ENCODE results near the gene RNF151. TPM values are rescaled to one million over a fixed set of nuclear protein-coding genes. Genes with fewer than 3 reads are reported as not detected.

Gene RNF151
- total RNA-seq, 1 experiment from 2014 or later: not detected

DNA sequence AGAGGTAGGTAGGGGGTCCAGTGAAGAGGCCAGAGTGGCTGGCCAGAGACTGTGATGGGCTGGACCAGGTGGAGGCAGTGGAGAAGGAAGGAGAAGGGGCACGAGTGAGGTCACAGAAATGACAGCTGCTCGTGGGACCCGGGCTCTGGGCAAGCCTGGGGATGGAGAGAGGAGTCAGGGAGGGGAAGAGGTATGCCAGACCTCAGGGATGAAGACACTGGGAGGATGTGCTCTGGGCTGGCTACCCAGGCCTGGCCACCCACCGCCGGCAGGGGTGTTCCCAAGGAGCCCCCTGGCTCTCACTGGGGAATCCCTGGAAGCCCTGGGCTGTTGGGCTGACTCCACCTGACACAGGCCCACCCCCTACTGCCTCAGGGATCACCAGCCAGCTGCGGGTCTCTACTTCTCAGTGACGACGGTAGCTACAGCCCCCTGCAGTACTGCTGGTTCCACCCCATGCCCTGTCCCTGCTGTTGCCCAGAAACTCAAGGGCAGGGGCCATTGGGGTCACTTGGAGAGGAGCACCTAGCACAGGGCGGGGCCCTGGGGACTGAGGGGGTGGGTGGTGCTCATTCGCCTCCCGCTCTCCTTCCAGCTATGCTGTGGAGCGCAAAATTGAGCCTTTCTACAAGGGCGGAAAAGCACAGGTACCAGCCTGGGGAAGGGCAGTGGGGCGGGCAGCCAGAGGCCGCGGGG lies 7.0 kb downstream of the RNF151 start:
- Histone ChIP-seq H3K4me3 (no peak overlapping the region), H3K27ac (no peak overlapping the region)

DNA sequence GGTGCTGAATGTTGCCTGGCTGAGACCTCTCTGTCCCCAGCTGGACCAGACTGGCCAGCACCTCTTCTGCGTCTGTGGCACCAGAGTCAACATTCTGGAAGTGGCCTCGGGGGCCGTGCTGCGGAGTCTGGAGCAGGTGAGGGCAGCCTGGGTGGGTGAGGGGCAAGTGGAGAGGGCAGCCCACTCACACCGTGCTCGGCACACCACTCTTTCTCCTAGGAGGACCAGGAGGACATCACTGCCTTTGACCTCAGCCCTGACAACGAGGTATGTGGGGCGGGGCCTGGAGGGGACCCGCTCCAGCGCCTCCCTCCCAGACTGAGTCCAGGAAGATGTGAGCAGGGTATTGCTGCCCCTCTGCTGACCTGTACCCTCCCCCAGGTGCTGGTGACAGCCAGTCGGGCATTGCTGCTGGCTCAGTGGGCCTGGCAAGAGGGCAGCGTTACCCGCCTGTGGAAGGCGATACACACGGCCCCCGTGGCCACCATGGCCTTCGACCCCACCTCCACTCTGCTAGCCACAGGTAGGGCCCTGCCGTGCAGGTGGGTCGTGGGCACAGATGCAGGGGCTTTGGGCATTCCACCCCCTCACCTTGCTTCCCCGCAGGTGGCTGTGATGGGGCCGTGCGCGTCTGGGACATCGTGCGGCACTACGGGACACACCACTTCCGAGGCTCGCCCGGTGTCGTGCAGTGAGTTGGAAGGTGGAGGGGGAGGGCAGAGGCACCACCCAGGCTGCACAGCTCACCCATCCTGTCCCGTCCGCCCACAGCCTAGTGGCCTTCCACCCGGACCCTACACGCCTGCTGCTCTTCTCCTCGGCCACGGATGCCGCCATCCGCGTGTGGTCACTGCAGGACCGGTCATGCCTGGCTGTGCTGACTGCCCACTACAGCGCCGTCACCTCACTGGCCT lies 7.8 kb downstream of the RNF151 start:
- no peaks in the 10 kb centered on the region for H3K9me3 ChIP-seq (replicated peaks)
- peaks cover 59% of the 10 kb centered on the region for H3K36me3 ChIP-seq
- H3K27me3 ChIP-seq (replicated peaks): no peaks in the 10 kb centered on the region
- H3K27ac ChIP-seq: no peak overlapping the region
- DNase-seq (ENCODE audit: low read depth in 1 of 2, low spot score in 2 of 2): no peak
- peaks cover 16% of the 10 kb centered on the region for H3K4me1 ChIP-seq (replicated peaks)
- no peak overlapping the region for H3K4me3 ChIP-seq

More for the DNA sequence above, 7.0 kb downstream of the RNF151 start:
- Histone ChIP-seq H3K27me3 (replicated peaks) (no peaks in the 10 kb centered on the region), H3K9me3 (replicated peaks) (no peaks in the 10 kb centered on the region), H3K36me3 (peaks cover 51% of the 10 kb centered on the region), H3K4me1 (replicated peaks) (peaks cover 16% of the 10 kb centered on the region)
- no peak for DNase-seq (ENCODE audit: low read depth in 1 of 2, low spot score in 2 of 2)

DNA sequence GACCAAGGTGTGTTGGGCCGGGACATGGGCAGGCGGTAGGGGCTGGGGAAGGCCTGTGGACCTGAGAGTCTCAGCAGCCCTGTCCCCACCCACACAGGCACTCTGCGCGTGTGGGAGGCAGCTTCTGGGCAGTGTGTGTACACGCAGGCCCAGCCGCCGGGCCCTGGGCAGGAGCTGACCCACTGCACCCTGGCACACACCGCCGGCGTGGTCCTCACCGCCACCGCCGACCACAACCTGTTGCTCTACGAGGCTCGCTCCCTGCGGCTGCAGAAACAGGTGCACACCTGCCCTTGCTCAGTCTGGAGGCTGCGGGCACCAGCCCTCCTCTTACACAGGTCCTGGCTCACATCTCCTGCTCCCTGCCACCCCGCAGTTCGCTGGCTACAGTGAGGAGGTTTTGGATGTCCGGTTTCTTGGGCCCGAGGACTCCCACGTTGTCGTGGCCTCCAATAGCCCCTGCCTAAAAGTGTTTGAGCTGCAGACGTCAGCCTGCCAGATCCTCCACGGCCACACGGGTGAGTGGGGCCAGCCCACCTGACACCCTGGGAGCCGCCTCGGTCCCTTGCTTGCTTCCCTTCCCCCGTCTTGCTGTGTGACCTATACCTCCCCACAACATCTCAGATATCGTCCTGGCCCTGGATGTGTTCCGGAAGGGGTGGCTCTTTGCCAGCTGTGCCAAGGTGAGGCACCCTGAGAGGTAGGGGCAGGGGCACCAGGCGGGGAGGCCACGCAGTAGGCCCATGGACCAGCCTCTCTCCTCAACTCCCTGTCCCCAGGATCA lies 9.0 kb downstream of the RNF151 start:
- peaks cover 61% of the 10 kb centered on the region for H3K36me3 ChIP-seq
- H3K4me3 ChIP-seq: no peak overlapping the region
- H3K4me1 ChIP-seq (replicated peaks): peaks cover 16% of the 10 kb centered on the region
- peaks cover 8% of the 10 kb centered on the region for H3K27me3 ChIP-seq (replicated peaks)
- H3K27ac ChIP-seq: no peak overlapping the region
- no peaks in the 10 kb centered on the region for H3K9me3 ChIP-seq (replicated peaks)
- DNase-seq (ENCODE audit: low read depth in 1 of 2, low spot score in 2 of 2): no peak

DNA sequence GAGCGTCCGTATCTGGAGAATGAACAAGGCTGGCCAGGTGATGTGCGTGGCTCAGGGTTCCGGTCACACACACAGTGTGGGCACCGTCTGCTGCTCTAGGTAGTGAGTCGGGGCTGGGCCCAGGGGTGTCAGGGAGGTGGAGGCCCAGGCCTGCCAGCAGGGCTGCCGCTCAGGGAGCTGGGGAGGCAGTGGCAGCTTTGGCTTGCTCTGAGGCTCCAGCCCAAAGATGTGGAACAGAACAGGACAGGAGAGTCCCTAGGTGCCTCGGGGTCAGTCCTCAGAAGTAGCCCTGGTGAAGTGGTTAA lies 9.5 kb downstream of the RNF151 start:
- Histone ChIP-seq H3K9me3 (replicated peaks) (no peaks in the 10 kb centered on the region), H3K4me3 (no peak overlapping the region), H3K4me1 (replicated peaks) (peaks cover 12% of the 10 kb centered on the region), H3K27ac (no peak overlapping the region), H3K27me3 (replicated peaks) (peaks cover 13% of the 10 kb centered on the region), H3K36me3 (peaks cover 61% of the 10 kb centered on the region)
- DNase-seq (ENCODE audit: low read depth in 1 of 2, low spot score in 2 of 2): no peak

DNA sequence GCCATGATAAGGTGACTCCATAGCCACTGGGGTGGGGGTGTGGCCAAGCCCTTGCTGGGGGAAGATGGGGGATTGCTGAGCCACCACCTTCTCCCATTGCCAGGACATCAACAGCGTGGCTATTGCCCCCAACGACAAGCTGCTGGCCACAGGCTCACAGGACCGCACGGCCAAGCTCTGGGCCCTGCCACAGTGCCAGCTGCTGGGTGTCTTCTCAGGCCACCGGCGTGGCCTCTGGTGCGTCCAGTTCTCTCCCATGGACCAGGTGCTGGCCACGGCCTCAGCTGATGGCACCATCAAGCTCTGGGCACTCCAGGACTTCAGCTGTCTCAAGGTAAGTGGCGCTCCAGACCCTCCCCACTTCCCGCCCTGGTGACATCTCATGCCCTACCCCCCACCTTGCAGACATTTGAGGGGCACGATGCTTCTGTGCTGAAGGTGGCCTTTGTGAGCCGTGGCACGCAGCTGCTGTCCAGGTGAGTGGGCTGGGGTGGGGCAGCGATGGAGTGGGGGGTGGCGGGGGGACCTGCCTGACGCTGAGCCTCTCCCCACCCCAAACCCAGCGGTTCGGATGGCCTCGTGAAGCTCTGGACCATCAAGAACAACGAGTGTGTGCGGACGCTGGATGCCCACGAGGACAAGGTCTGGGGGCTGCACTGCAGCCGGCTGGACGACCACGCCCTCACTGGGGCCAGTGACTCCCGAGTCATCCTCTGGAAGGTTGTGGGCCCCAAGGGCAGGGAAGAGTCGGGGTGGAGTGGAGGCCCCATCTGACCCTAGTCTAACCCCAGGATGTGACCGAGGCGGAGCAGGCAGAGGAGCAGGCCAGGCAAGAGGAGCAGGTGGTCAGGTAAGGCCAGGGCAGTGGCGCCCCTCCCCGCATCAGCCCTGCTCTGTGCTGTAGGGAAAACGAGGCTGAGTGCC lies 10.6 kb downstream of the RNF151 start:
- Histone ChIP-seq H3K27ac (no peak overlapping the region), H3K9me3 (replicated peaks) (no peaks in the 10 kb centered on the region), H3K4me1 (replicated peaks) (peaks cover 7% of the 10 kb centered on the region), H3K4me3 (no peak overlapping the region), H3K36me3 (peaks cover 57% of the 10 kb centered on the region), H3K27me3 (replicated peaks) (peaks cover 22% of the 10 kb centered on the region)
- no peak for DNase-seq (ENCODE audit: low read depth in 1 of 2, low spot score in 2 of 2)

DNA sequence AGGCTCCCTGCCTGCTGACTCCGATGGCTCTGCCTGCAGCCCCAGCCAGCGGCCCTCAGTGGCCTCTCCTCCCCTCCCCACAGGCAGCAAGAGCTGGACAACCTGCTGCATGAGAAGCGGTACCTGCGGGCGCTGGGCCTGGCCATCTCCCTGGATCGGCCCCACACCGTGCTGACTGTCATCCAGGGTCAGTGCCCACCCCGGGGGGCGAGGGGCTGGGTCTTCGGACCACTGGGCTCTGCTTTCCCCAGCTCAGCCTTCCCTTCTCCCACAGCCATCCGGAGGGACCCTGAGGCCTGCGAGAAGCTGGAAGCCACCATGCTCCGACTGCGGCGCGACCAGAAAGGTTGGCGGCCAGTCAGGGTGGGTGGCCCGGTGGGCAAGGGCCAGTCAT lies 11.2 kb downstream of the RNF151 start:
- Histone ChIP-seq H3K27me3 (replicated peaks) (peaks cover 27% of the 10 kb centered on the region), H3K9me3 (replicated peaks) (no peaks in the 10 kb centered on the region), H3K36me3 (peaks cover 54% of the 10 kb centered on the region), H3K4me1 (replicated peaks) (peaks cover 3% of the 10 kb centered on the region), H3K27ac (no peak overlapping the region), H3K4me3 (no peak overlapping the region)
- DNase-seq (ENCODE audit: low read depth in 1 of 2, low spot score in 2 of 2): no peak

DNA sequence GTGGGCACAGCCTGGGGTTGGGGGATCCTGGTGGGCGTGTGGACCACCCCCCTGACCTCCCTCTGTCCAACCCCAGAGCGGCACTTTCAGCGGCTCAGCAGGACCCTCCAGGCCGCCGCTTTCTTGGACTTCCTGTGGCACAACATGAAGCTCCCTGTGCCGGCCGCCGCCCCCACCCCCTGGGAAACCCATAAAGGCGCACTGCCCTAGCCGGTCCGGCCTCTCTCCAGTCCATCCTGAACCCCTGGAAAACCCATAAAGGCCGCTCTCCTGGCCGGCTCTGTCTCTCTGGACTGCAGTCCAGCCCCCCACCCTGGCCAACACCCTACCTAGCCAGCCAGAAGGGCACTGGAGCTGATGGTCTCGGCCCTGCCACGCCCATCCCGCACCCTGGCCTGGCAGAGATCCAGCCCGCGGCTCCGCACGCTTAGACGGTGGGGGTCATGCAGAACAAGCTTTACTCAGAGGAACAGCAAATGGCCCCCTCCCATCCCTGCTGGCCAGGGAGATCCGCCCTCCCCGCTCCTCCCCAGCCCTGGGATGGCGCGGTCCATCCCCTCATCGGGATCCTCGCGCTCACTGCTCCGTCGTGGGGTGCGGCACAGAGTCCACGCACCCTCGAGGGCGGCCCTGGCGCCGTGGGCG lies 11.9 kb downstream of the RNF151 start:
- peaks cover 27% of the 10 kb centered on the region for H3K27me3 ChIP-seq (replicated peaks)
- H3K9me3 ChIP-seq (replicated peaks): no peaks in the 10 kb centered on the region
- H3K4me1 ChIP-seq (replicated peaks): peaks cover 8% of the 10 kb centered on the region
- no peak overlapping the region for H3K27ac ChIP-seq
- no peak overlapping the region for H3K4me3 ChIP-seq
- no peak for DNase-seq (ENCODE audit: low read depth in 1 of 2, low spot score in 2 of 2)
- peaks cover 54% of the 10 kb centered on the region for H3K36me3 ChIP-seq

DNA sequence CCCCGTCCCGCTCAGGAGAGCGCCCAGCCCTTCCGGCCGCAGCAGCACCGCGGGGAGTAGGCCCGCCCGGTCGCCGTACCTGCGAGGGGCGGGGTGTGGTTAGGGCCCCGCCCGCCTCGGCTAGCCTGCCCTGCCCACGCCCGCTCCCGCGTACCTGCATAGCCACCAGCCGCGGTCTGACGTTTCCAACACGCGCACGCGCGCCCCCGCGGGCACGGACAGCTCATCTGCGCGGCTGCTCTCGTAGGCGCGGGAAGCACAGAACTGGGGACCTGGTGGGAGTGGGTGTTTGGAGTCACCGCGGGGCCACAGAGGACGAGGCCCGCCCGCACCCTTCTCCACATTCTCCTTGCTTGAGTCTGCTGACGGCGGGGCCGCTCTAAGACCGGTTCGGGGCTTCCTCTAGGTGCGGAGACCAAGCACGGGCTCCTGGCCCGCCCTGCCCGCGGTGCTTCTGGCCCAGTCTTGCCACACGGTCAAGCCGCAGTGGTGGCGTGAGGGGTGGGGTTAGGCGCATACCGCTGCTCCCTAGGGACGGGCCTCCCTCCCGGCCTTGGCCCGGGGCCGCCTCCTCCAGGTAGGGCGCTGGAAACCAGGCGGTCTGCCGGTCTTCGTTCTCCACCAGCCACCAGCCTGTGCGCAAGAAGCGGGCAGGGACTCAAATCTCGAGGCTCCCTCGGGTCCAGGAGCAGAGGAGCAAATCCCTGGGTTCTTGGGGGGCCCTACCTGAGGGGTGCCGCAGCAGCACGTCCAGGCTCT lies 12.8 kb downstream of the RNF151 start:
- no peak for DNase-seq (ENCODE audit: low read depth in 1 of 2, low spot score in 2 of 2)
- no peak overlapping the region for H3K27ac ChIP-seq
- H3K4me1 ChIP-seq (replicated peaks): peaks cover 9% of the 10 kb centered on the region
- no peaks in the 10 kb centered on the region for H3K9me3 ChIP-seq (replicated peaks)
- peaks cover 27% of the 10 kb centered on the region for H3K27me3 ChIP-seq (replicated peaks)
- peaks cover 52% of the 10 kb centered on the region for H3K36me3 ChIP-seq
- no peak overlapping the region for H3K4me3 ChIP-seq

DNA sequence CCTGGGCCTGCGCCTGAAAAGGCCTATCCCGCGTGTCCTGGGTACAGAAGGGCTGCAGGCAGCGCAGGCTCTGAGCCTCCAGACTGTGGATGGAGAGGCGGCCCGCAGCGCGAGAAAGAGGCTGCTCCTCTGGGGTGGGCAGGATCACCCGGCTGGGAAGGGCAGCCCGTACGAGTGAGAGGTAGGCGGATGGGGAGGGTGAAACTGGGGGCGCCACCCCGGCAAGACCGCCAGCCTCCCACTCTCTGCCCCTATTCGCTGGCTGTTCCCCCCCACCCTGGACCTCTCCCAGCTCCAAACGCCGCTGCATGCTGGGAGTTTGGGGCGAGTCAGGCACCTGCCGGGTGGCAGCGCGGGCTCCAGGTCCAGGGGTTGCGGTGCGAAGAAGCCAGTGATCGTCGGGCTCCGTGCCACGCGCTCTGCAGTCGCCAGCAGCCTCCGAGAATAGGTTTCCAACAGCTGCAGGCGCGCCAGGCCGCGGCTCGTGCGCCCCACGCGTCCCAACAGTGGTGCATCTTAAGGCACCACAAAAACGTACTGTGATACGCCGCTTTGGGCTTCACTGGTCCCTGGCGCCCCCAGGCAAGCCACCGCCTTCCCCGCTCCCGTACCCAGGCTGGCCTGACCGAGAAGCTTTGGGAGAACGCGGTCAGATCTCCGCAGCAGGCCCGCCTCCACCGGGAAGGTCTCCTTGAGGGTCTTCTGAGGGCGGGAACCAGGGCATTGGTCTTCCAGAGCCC lies 13.5 kb downstream of the RNF151 start:
- Histone ChIP-seq H3K36me3 (peaks cover 52% of the 10 kb centered on the region), H3K27me3 (replicated peaks) (peaks cover 27% of the 10 kb centered on the region)

DNA sequence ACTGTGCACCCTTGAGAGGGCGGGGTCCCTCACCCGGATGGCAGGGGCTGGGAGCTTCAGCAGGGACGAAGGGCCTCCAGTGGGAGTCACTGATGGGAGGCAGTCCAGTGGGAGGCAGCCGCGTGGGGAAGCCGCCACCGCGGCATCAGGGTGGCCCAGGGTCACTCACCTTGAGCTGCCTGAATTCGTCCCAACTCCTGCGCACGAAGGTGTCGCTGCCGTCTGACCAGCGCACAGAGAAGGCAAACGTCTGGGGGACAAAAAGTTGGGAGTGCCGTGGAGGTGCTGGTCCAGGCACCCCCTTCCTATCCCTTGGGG lies 14.1 kb downstream of the RNF151 start:
- Histone ChIP-seq H3K27ac (no peak overlapping the region), H3K36me3 (peaks cover 52% of the 10 kb centered on the region), H3K4me3 (no peak overlapping the region), H3K27me3 (replicated peaks) (peaks cover 27% of the 10 kb centered on the region), H3K9me3 (replicated peaks) (no peaks in the 10 kb centered on the region), H3K4me1 (replicated peaks) (peaks cover 19% of the 10 kb centered on the region)
- DNase-seq (ENCODE audit: low read depth in 1 of 2, low spot score in 2 of 2): no peak

More for the DNA sequence above, 13.5 kb downstream of the RNF151 start:
- Histone ChIP-seq H3K9me3 (replicated peaks) (no peaks in the 10 kb centered on the region), H3K27ac (no peak overlapping the region), H3K4me1 (replicated peaks) (peaks cover 16% of the 10 kb centered on the region), H3K4me3 (no peak overlapping the region)
- DNase-seq (ENCODE audit: low read depth in 1 of 2, low spot score in 2 of 2): no peak

DNA sequence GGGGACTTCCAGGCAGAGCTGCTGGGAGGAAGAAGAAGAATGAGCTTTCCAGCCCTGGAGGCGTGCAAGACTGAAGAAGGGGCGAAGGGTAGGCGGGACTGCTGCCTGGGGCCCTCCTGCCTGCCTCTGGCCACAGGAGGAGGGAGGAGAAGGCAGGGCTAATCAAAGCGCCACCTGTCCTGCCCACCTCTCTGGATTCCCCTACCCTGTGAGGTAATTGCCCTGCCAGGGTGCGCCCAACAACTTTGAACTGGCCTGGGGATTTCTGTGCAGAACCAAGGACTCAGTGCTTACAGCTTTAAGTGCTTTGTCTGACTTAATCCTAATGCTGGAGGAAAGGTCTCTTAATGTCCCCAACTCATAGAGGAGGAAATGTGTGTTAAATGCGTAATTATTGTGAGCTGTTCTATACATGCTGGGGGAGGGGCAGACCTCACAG lies 14.8 kb downstream of the RNF151 start, which contains the start of gene NOXO1:
Gene NOXO1 (minus strand): TSS at position 72 of the 439 bp plus-strand sequence. CDS start 290 bp downstream, outside the sequence.
- no peak within 1 kb of the TSS for H3K4me3 ChIP-seq
- DNase-seq (ENCODE audit: low read depth in 1 of 2, low spot score in 2 of 2): no peak
- no peak within 1 kb of the TSS for H3K27ac ChIP-seq
- peaks cover 52% of the 10 kb centered on the region for H3K36me3 ChIP-seq
- H3K4me1 ChIP-seq (replicated peaks): peaks cover 19% of the 10 kb centered on the region
- H3K9me3 ChIP-seq (replicated peaks): no peaks in the 10 kb centered on the region
- H3K27me3 ChIP-seq (replicated peaks): peaks cover 27% of the 10 kb centered on the region

Measured in SJSA1 (cell line).